ENCODE data around the gene LRRN4.

LRRN4 gene

GRCh38 chr20:6028818-6029217 is 25.0 kb downstream of the LRRN4 start:
- no peak overlapping the region for H3K4me3 Mint-ChIP-seq
- H3K4me1 Mint-ChIP-seq, result no peaks in the 10 kb centered on the region
- H3K36me3 Mint-ChIP-seq, result peaks cover 39% of the 10 kb centered on the region
- peaks cover 3% of the 10 kb centered on the region for H3K9me3 Mint-ChIP-seq
- no peak overlapping the region for H3K27ac Mint-ChIP-seq
- ATAC-seq, result no peak
- H3K27me3 Mint-ChIP-seq, result no peaks in the 10 kb centered on the region

- Mint-ChIP-seq H3K9me3 (peaks cover 3% of the 10 kb centered on the region), H3K4me1 (no peaks in the 10 kb centered on the region), H3K36me3 (peaks cover 57% of the 10 kb centered on the region), H3K27ac (no peak overlapping the region), H3K27me3 (no peaks in the 10 kb centered on the region), H3K4me3 (no peak overlapping the region)
- no peak for ATAC-seq
Observed at GRCh38 chr20:6026051-6026450, 27.8 kb downstream of the LRRN4 start.

- Mint-ChIP-seq H3K4me3 (no peak overlapping the region), H3K27me3 (no peaks in the 10 kb centered on the region), H3K4me1 (no peaks in the 10 kb centered on the region), H3K36me3 (peaks cover 57% of the 10 kb centered on the region), H3K27ac (no peak overlapping the region), H3K9me3 (peaks cover 3% of the 10 kb centered on the region)
- no peak for ATAC-seq
Observed at GRCh38 chr20:6024768-6025167, 29.1 kb downstream of the LRRN4 start.

- H3K9me3 Mint-ChIP-seq, result no peaks in the 10 kb centered on the region
- peaks cover 57% of the 10 kb centered on the region for H3K36me3 Mint-ChIP-seq
- ATAC-seq, result no peak
- H3K4me3 Mint-ChIP-seq, result no peak overlapping the region
- H3K27me3 Mint-ChIP-seq, result no peaks in the 10 kb centered on the region
- peaks cover 22% of the 10 kb centered on the region for H3K4me1 Mint-ChIP-seq
- H3K27ac Mint-ChIP-seq, result no peak overlapping the region
Observed at GRCh38 chr20:6017880-6018279, 36.0 kb downstream of the LRRN4 start.

DNA sequence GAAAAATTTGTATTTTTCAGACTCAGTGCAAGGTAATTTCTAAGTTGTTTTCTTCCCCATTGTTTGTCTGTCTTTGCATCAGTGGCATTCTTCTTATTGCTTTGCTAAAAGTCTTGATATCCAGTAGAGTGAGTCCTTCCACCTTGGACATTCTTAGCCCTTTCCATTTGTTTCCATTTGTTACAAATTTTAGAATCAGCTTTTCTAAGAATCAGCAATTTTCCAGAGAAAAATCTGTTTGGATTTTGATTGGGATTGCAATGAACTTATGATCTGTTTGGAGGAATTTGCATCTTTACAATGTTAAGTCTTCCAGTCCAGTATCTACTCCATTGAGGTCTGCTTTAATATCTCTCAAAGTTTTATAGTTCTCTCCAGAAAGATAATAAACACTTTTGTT is 36.4 kb downstream of the LRRN4 start:
- H3K4me1 Mint-ChIP-seq, result peaks cover 26% of the 10 kb centered on the region
- H3K9me3 Mint-ChIP-seq, result no peaks in the 10 kb centered on the region
- no peak for ATAC-seq
- H3K27ac Mint-ChIP-seq, result no peak overlapping the region
- H3K4me3 Mint-ChIP-seq, result no peak overlapping the region
- H3K27me3 Mint-ChIP-seq, result no peaks in the 10 kb centered on the region
- H3K36me3 Mint-ChIP-seq, result peaks cover 57% of the 10 kb centered on the region

- no peak overlapping the region for H3K4me3 Mint-ChIP-seq
- H3K9me3 Mint-ChIP-seq, result no peaks in the 10 kb centered on the region
- no peak overlapping the region for H3K27ac Mint-ChIP-seq
- no peak for ATAC-seq
- H3K27me3 Mint-ChIP-seq, result no peaks in the 10 kb centered on the region
- peaks cover 34% of the 10 kb centered on the region for H3K4me1 Mint-ChIP-seq
- peaks cover 64% of the 10 kb centered on the region for H3K36me3 Mint-ChIP-seq
Observed at GRCh38 chr20:6014957-6015356, 38.9 kb downstream of the LRRN4 start.

DNA sequence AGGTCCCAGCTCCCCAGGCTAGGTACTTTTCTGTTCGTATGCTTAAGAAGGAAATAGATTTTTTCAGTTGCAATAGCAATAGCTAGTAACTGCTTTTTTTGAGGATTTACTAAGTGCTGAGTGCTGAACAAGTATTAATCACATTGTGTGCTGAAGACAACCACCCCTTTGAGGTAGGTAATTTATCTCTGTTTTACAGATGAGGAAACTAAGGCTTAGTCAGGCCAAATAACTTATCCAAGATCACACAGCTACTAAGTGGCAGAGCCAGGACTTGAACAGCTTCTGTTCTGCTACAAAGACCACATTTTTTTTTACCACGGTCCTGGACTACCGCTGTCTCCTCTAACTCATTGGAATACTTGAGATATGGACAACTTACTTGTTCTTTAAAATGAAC is 39.8 kb downstream of the LRRN4 start:
- Mint-ChIP-seq H3K27ac (no peak overlapping the region), H3K9me3 (no peaks in the 10 kb centered on the region), H3K4me3 (no peak overlapping the region), H3K27me3 (no peaks in the 10 kb centered on the region), H3K36me3 (peaks cover 67% of the 10 kb centered on the region), H3K4me1 (peaks cover 32% of the 10 kb centered on the region)
- no peak for ATAC-seq

- no peak for ATAC-seq
- peaks cover 41% of the 10 kb centered on the region for H3K4me1 Mint-ChIP-seq
- H3K4me3 Mint-ChIP-seq, result no peak overlapping the region
- H3K36me3 Mint-ChIP-seq, result peaks cover 54% of the 10 kb centered on the region
- H3K9me3 Mint-ChIP-seq, result no peaks in the 10 kb centered on the region
- H3K27me3 Mint-ChIP-seq, result no peaks in the 10 kb centered on the region
- no peak overlapping the region for H3K27ac Mint-ChIP-seq
Observed at GRCh38 chr20:6012179-6012578, 41.7 kb downstream of the LRRN4 start.

DNA sequence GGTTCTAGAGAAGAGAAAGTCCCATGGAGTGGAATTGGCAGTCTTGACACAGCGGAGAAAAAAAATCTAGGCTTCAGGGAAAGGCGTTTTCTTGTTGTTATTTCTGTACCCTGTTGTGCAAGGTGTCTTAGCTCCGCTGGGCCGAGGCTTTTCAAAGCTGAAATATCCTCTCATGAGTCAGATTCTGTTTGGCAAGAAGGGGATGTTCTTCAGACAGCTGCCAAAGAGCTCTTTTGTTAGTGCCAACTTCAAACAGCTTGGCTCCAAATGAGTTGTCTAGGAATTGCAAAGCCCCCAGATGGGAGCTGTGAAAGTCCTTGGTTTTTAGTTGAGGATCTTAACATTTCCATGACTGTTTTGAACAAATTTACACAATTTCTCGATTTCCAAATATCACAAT is 45.6 kb downstream of the LRRN4 start:
- no peak overlapping the region for H3K4me3 Mint-ChIP-seq
- H3K9me3 Mint-ChIP-seq, result no peaks in the 10 kb centered on the region
- H3K4me1 Mint-ChIP-seq, result peaks cover 41% of the 10 kb centered on the region
- no peaks in the 10 kb centered on the region for H3K27me3 Mint-ChIP-seq
- no peak overlapping the region for H3K27ac Mint-ChIP-seq
- H3K36me3 Mint-ChIP-seq, result peaks cover 33% of the 10 kb centered on the region
- ATAC-seq, result no peak

- Mint-ChIP-seq H3K9me3 (no peaks in the 10 kb centered on the region), H3K27me3 (no peaks in the 10 kb centered on the region), H3K36me3 (peaks cover 27% of the 10 kb centered on the region), H3K4me3 (peak overlapping the region; percentile 38), H3K27ac (no peak overlapping the region), H3K4me1 (peaks cover 36% of the 10 kb centered on the region)
- ATAC-seq, result no peak
Observed at GRCh38 chr20:6007529-6008103, 46.2 kb downstream of the LRRN4 start.

- ATAC-seq, result no peak
- Mint-ChIP-seq H3K4me3 (peak overlapping the region; percentile 38), H3K36me3 (peaks cover 22% of the 10 kb centered on the region), H3K4me1 (peaks cover 30% of the 10 kb centered on the region), H3K27ac (peak overlapping the region; percentile 83), H3K27me3 (no peaks in the 10 kb centered on the region), H3K9me3 (no peaks in the 10 kb centered on the region)
Observed at GRCh38 chr20:6007094-6007528, 46.7 kb downstream of the LRRN4 start.

GRCh38 chr20:6006603-6006949 is 47.3 kb downstream of the LRRN4 start:
- Mint-ChIP-seq H3K36me3 (peaks cover 17% of the 10 kb centered on the region), H3K27me3 (no peaks in the 10 kb centered on the region), H3K4me3 (peak overlapping the region; percentile 89), H3K9me3 (no peaks in the 10 kb centered on the region), H3K27ac (peak overlapping the region; percentile 83), H3K4me1 (peaks cover 28% of the 10 kb centered on the region)
- ATAC-seq, result no peak

DNA sequence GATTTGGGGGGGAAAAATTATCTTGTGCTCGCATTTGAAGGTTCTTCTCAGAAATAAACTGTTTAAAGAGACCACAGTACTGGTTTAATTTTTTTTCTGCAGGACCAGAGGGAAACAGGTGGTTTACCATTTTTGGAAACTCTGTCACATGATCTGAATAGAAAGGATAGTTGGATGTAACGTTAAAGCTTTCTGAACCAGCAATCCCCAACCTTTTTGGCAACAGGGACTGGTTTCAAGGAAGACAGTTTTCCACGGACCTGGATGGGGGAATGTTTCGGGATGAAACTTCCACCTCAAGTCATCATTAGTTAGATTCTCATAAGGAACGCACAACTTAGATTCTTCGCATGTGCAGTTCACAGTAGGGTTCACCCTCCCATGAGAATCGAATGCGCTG is 53.0 kb downstream of the LRRN4 start:
- Mint-ChIP-seq H3K4me1 (peaks cover 14% of the 10 kb centered on the region), H3K36me3 (peaks cover 6% of the 10 kb centered on the region), H3K27me3 (no peaks in the 10 kb centered on the region), H3K27ac (no peak overlapping the region), H3K4me3 (no peak overlapping the region), H3K9me3 (no peaks in the 10 kb centered on the region)
- no peak for ATAC-seq

DNA sequence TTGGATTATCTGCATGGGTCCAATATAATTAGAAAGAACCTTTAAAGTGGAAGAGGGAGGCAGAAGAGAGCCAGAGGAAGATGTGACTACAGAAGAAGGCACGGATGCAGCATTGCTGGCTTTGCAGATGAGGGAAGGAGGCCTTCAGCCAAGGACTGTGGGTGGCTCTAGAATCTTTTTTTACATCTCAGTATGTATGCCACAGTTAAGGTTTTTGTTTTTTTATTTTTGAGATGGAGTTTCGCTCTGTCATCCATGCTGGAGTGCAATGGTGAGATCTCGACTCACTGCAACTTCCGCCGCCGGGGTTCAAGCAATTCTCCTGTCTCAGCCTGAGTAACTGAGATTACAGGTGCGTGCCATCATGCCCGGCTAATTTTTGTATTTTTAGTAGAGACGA is 54.1 kb downstream of the LRRN4 start:
- Mint-ChIP-seq H3K4me3 (no peak overlapping the region), H3K9me3 (no peaks in the 10 kb centered on the region), H3K27ac (no peak overlapping the region), H3K27me3 (no peaks in the 10 kb centered on the region), H3K36me3 (peaks cover 15% of the 10 kb centered on the region), H3K4me1 (peaks cover 13% of the 10 kb centered on the region)
- ATAC-seq, result no peak

- Mint-ChIP-seq H3K4me1 (peaks cover 9% of the 10 kb centered on the region), H3K9me3 (no peaks in the 10 kb centered on the region), H3K27me3 (no peaks in the 10 kb centered on the region), H3K36me3 (peaks cover 15% of the 10 kb centered on the region), H3K4me3 (no peak overlapping the region), H3K27ac (no peak overlapping the region)
- ATAC-seq, result peak; percentile 90
Observed at GRCh38 chr20:5996765-5997164, 57.1 kb downstream of the LRRN4 start.

GRCh38 chr20:5991623-5992441 is 62.0 kb downstream of the LRRN4 start:
- no peak for ATAC-seq
- Mint-ChIP-seq H3K36me3 (peaks cover 40% of the 10 kb centered on the region), H3K27ac (no peak overlapping the region), H3K9me3 (no peaks in the 10 kb centered on the region), H3K4me3 (no peak overlapping the region), H3K27me3 (no peaks in the 10 kb centered on the region), H3K4me1 (peaks cover 6% of the 10 kb centered on the region)
